GM19397 (cell line): Measurements from ENCODE around the gene EFNB2.

Experiments used
- ATAC-seq: cut with Tn5 transposase; IDR thresholded peaks from one replicate; pipeline ENCODE4 v1.9.1; 2021; ENCODE audit warnings: mild to moderate bottlenecking, moderate library complexity; ENCODE audit not compliant: unreplicated experiment

Gene EFNB2

GRCh38 chr13:106526738-106527444, 8.6 kb downstream of the EFNB2 start:
- ATAC-seq = no peak

- no peak for ATAC-seq
Observed at GRCh38 chr13:106525865-106526264, 9.6 kb downstream of the EFNB2 start.

DNA sequence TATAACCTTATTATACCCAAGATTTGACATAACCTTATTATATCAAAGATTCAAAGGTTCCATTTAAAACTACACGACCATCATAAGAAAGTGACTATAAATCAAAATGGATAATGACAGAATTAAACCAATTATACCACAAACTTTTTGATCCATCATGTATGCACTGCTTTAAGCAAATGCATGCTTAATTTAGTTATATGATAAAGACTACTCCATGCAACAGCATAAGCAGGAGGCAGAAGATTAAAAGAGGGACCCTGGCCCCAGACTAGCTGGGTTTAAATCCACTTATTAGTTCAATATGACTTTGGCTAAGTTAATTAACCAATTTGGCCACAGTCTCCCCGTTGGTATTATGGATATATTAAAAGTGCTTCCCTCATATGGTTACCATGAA, 11.4 kb downstream of the EFNB2 start:
- no peak for ATAC-seq

GRCh38 chr13:106523576-106523975, 11.9 kb downstream of the EFNB2 start:
- no peak for ATAC-seq

DNA sequence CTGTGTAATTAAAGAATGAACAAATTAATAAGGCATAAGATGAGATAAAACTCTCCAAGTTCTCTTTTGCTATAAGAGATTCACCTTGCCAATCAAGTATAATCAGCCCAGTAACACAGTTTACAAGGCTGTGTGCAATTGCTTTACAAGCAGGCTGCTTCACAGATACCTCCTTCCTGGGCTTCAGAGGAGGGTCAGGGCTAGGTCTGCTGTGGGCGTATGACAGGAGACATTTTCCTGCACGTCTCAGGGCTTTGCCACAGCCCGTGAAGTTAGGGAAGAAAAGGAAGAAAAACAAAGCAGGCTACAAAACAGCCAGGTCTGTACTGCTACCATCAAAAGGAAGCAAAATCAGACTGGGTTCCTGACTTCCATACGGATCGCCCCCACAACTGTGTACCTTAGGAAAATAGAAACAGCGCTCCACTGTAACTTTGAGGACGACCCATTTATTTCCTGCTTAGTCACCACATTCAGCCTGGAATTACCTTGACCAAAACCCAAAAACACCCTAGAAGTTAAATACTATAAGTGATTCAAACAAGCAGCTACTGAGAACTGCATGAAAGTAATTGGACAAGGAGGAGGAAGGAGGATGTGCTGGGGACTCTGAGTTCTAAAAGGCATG, 12.4 kb downstream of the EFNB2 start:
- ATAC-seq = no peak

GRCh38 chr13:106522112-106522705, 13.3 kb downstream of the EFNB2 start:
- ATAC-seq = no peak

DNA sequence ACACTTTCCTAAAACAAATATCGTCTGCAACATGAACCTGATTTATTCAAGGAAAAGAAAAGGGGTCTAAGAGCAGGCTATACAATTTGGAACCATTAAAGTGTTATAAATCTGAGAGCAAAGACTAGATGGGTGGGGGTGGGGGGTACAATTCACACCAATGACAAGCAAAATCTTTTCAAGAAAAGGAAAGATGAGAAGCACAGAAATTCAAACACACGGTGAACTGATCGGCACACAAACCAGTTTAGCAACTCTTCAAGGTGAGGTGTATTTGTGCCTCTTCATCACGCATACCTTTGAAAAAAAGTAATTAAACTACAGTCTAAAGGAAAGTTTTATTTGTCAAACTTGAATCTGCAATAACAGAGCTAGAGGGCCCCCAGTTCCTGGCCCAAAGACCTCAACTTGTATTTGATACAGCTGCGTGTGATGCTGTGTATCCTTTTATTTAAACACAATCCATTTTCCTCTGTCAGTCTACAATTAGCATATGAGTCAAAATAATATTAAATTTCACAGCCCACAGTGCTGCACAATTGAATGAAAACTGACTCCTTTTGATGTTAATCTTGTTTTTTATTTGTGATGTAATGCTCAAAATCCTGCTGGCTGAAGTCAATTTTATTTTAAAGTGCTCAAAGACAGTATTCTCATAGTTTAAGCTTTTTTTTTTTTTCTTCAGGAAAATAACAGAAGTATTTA, 14.2 kb downstream of the EFNB2 start:
- ATAC-seq = no peak

GRCh38 chr13:106520251-106521054, 15.0 kb downstream of the EFNB2 start:
- ATAC-seq = no peak

- ATAC-seq = no peak
Observed at GRCh38 chr13:106518512-106518911, 16.9 kb downstream of the EFNB2 start.

DNA sequence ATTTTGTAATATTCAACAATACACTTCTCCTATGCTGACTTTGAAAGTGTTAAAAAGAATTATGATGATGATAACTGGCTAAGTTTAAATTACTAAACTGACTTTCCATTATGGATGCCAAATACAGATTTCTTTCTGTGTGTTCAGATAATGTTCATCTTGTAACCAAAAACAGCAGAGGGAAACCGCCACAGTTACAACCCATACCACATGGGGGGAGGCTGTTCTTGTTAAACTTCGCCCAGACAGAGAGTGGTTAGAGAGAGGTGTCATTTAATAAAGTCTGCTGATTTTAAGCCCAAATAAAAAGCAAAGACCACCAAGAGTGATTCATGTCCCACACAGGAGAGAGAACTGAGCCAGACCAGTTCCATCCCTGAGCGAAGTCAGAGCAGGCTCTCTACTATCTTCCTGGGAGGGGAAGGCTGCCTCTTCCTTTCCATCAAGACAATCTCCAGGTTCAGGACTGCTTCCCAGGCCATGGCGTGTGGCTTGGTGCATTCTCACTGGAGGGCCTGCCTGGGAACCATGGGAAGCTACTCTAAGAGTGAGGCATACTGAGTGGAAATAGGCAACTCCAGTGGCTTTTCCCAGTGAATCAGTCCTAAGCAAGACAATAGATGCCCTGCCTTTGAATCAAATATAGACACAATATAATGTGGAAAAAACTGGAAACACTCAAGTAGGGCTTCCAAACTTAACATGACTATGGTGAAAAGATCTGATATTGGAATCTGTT, 18.2 kb downstream of the EFNB2 start:
- ATAC-seq = no peak

DNA sequence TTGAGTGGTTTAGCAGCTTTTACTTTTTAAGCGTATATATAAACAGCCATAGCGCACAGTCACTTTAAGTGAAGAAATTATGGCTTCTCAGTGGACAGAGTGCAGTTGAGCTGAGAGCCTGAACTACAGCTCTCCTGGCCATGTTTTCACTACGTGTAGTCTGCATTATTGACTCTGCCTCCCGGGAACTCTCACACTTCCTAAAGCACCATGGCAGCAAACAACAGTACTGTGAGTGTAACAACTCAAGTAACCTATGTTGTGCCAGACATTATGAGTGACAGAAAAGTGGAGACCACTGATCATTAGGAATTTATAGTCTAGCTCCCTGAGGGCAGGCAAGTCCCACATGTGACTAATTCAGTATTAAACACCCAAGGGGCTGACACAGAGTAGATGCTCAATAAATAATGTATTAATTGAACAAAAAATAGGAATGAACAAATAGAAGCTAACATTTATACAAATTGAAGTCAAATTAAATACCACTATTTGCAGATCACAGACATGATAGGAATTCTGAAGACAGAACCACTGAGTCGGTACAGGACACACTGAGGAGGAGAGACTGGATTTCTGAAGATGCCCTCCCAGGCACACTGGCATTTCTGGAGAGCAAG, 19.7 kb downstream of the EFNB2 start:
- ATAC-seq = no peak

DNA sequence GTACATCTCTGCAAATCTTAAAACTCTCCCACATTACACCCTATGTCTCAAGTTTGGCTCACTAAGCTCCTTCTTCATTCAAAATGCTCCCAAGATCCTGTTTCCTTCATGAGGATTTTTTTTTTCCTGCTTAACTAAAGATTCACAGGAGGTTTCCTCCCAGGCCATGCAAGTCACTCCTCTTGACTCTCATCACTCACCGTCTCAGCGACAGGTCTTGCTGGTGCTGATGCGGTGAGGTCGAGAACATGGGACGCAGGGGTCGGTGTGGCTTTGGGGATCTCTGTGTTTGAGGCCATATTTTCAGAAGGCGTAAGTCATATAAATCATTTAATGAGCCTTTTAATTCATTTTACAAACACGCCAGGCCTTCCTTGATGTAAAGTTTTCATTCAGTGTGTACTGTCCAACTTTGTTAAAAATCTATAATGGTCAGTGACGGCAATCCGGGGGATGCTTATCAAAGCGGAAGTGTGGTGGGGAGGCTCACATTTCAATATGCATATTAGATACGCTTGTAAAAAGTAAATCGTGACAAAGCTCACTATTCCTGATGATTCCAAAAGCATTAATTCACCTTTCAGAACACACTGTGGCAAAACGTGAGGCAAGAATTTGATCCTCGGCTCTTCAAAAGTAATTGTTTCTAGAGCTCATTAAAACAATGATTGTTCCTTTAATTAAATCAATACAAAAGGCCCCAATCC, 20.4 kb downstream of the EFNB2 start:
- no peak for ATAC-seq

- ATAC-seq = no peak
Observed at GRCh38 chr13:106513025-106513983, 22.2 kb downstream of the EFNB2 start.

- peak; percentile 85 for ATAC-seq
Observed at GRCh38 chr13:106507560-106508274, 27.7 kb downstream of the EFNB2 start.

- ATAC-seq = no peak
Observed at GRCh38 chr13:106506286-106506685, 29.2 kb downstream of the EFNB2 start.

DNA sequence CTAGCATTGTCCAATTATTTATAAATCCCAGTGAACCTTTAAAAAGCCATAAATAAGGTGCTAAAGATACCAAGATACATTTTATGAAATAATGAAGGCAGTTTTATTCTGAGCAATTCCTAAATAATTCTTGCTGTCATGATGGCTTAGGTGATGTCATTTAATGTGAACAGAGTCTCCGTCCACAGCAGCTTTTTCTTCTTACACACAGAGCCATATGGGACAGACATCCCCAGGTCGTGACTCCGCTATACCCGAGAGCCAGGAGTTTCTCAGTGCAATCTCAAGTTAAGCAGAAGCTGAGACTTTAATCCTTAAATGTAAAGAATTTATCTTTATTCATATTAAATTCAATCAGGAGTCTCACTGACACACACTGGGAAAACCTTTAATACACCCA, 29.7 kb downstream of the EFNB2 start:
- ATAC-seq = no peak

- no peak for ATAC-seq
Observed at GRCh38 chr13:106505295-106505694, 30.2 kb downstream of the EFNB2 start.
